Left lung (tissue), 10 donors: Measurements from ENCODE around the gene PNLIPRP3. TPM values are rescaled to one million over a fixed set of nuclear protein-coding genes. Genes with fewer than 3 reads are reported as not detected.

ENCODE experiments used
- ATAC-seq: fragments of 200-7000 bp; cut with Tn5 transposase; one replicate; pipeline ENCODE4 v1.9.1; 2020; ENCODE audit warnings: moderate library complexity
- DNase-seq, 4 donors: peaks; one replicate each; pipeline ENCODE4 v3.0.0-alpha.2; 2013 to 2020
- H3K27ac ChIP-seq, 2 donors: fragments of 200-600 bp; sonication (generic) in 1 of 2; one replicate each; pipeline versions ENCODE4 v1.5.0 to v1.8.0; 2020 to 2021
- H3K27me3 ChIP-seq, 2 donors: fragments of 200-600 bp; sonication (generic) in 1 of 2; one replicate each; pipeline versions ENCODE4 v1.5.0 to v1.8.0; 2020 to 2021
- H3K36me3 ChIP-seq, 2 donors: fragments of 200-600 bp; sonication (generic) in 1 of 2; one replicate each; pipeline versions ENCODE4 v1.5.0 to v1.8.0; 2020 to 2021
- H3K4me1 ChIP-seq, 2 donors: fragments of 200-600 bp; one replicate each; pipeline ENCODE4 v1.8.0; 2021
- H3K4me3 ChIP-seq, 2 donors: fragments of 200-600 bp; sonication (generic) in 1 of 2; one replicate each; pipeline versions ENCODE4 v1.5.0 to v1.8.0; 2020 to 2021; ENCODE audit warnings: mild to moderate bottlenecking in 1 of 2
- H3K9me3 ChIP-seq, 2 donors: fragments of 200-600 bp; sonication (generic) in 1 of 2; one replicate each; pipeline versions ENCODE4 v1.5.0 to v1.8.0; 2020 to 2021
- CTCF ChIP-seq, 2 donors: fragments of 200-600 bp; sonication (generic) in 1 of 2; IDR thresholded peaks; one replicate each; pipeline versions ENCODE4 v1.5.0 to v1.8.0; 2021; ENCODE audit warnings: antibody characterized with exemption in 2 of 2
- intact Hi-C, 2 donors: fragments of 100-400 bp; cut with DNase I; formaldehyde crosslinking; loops; one replicate each; pipeline versions ENCODE4 v1.11.2 to v1.14.2; 2022
- polyA plus RNA-seq, 6 donors: library from polyadenylated mRNA; unstranded; fragments of 120-200 nt; gene quantifications; one replicate each; pipeline ENCODE4 v1.2.1, GENCODE V29; 2013; ENCODE audit not compliant: insufficient read length in 6 of 6
- total RNA-seq, 2 donors: library from RNA; stranded (reverse); fragmentation: NEBNext Ultra II Directional; extraction: Animal tissue kit (Norgen Biotek cat#: 25700); gene quantifications; one replicate each; pipeline ENCODE4 v1.2.1, GENCODE V29; 2021
- donor health status: DM: no; HTN: yes; CAD: no.
- donor health status: DM: no; HTN: no; CAD: no.

Gene PNLIPRP3
- total and polyA plus RNA-seq, 8 donors, result 0.29 to 0.42 TPM; not detected in 6

GRCh38 chr10:116522803-116523381 lies 95.2 kb downstream of the PNLIPRP3 start:
- H3K4me1 ChIP-seq, result no peaks in the 10 kb centered on the region
- ATAC-seq (no peak), DNase-seq (no peak)
- no peak overlapping the region for H3K4me3 ChIP-seq
- TF ChIP-seq CTCF (IDR thresholded peaks at IDR 0.05), result no peak
- H3K27me3 ChIP-seq, result peaks cover 0 to 8% of the 10 kb centered on the region in 2 donors
- H3K9me3 ChIP-seq, result no peaks in the 10 kb centered on the region
- H3K27ac ChIP-seq, result no peak overlapping the region
- H3K36me3 ChIP-seq, result no peaks in the 10 kb centered on the region
- intact Hi-C loops, result no loop called here

- Histone ChIP-seq H3K4me1 (no peaks in the 10 kb centered on the region), H3K9me3 (no peaks in the 10 kb centered on the region), H3K27me3 (peaks cover 0 to 8% of the 10 kb centered on the region in 2 donors), H3K4me3 (no peak overlapping the region), H3K36me3 (no peaks in the 10 kb centered on the region), H3K27ac (no peak overlapping the region)
- intact Hi-C loops, result no loop called here
- no peak for ATAC-seq
- TF ChIP-seq CTCF (IDR thresholded peaks at IDR 0.05), result no peak
- DNase-seq, result no peak
Measured at GRCh38 chr10:116524736-116525135, 97.1 kb downstream of the PNLIPRP3 start.

- TF ChIP-seq CTCF (IDR thresholded peaks at IDR 0.05), result no peak
- H3K27me3 ChIP-seq, result peaks cover 0 to 8% of the 10 kb centered on the region in 2 donors
- no peaks in the 10 kb centered on the region for H3K36me3 ChIP-seq
- DNase-seq, result no peak
- intact Hi-C loops, result no loop called here
- no peak overlapping the region for H3K27ac ChIP-seq
- no peak overlapping the region for H3K4me3 ChIP-seq
- ATAC-seq, result no peak
- H3K9me3 ChIP-seq, result no peaks in the 10 kb centered on the region
- H3K4me1 ChIP-seq, result no peaks in the 10 kb centered on the region
Measured at GRCh38 chr10:116526219-116526618, 98.6 kb downstream of the PNLIPRP3 start.

Other genes with a start within 250 kb of the PNLIPRP3 start
- gene GFRA1, start 154.6 kb upstream of the PNLIPRP3 start, total RNA-seq, result 1 to 10 TPM; 1.9 to 2.4 TPM
- gene GFRA1, start 154.6 kb upstream of the PNLIPRP3 start, polyA plus RNA-seq, result 1 to 10 TPM; 2.4 to 3.5 (median 3.1) TPM
- gene CCDC172, start 103.4 kb upstream of the PNLIPRP3 start, total RNA-seq, result not detected
- not detected for gene CCDC172, start 103.4 kb upstream of the PNLIPRP3 start, polyA plus RNA-seq
- not detected for gene PNLIP, start 118.1 kb downstream of the PNLIPRP3 start, total RNA-seq
- not detected for gene PNLIP, start 118.1 kb downstream of the PNLIPRP3 start, polyA plus RNA-seq
- gene PNLIPRP1, start 163.1 kb downstream of the PNLIPRP3 start, total RNA-seq, result not detected
- gene PNLIPRP1, start 163.1 kb downstream of the PNLIPRP3 start, polyA plus RNA-seq, result under 1 TPM in 2 of 6 donors, not detected in 4; 0.15 to 0.35 TPM
- gene PNLIPRP2, start 193.1 kb downstream of the PNLIPRP3 start, total RNA-seq, result not detected
- gene PNLIPRP2, start 193.1 kb downstream of the PNLIPRP3 start, polyA plus RNA-seq, result not detected